Measurements from ENCODE around the gene CFDP1. TPM values are rescaled to one million over a fixed set of nuclear protein-coding genes. Genes with fewer than 3 reads are reported as not detected.
A peak's percentile ranks its signal among the peaks of the same experiment; 100 is the strongest.

Gene CFDP1
- total and polyA plus RNA-seq, 4 donors, result 55.4 to 164 (median 132) TPM

- peak within 1 kb of the TSS; percentile 97 for H3K27ac ChIP-seq (ENCODE audit: low read depth, low read length)
- under 1% methylated on average over 77 of the region's 84 CpGs for WGBS (ENCODE audit: insufficient coverage)
- no peaks in the 10 kb centered on the region for H3K27me3 ChIP-seq (ENCODE audit: control insufficient read depth, insufficient read depth, low read length)
- H3K36me3 ChIP-seq (ENCODE audit: control insufficient read depth, insufficient read depth, low read length), result peaks cover 36% of the 10 kb centered on the region
- peak in 5 of 6 donors; percentile 59 to 93 (median 78) for DNase-seq (ENCODE audit: low read depth in 4 of 6, low spot score in 6 of 6)
- H3K4me1 ChIP-seq (ENCODE audit: control insufficient read depth, insufficient read depth, low read length), result peaks cover 89% of the 10 kb centered on the region
- H3K9me3 ChIP-seq (ENCODE audit: control insufficient read depth, insufficient read depth, low read length), result no peaks in the 10 kb centered on the region
- H3K4me3 ChIP-seq (ENCODE audit: low read depth, low read length), result peak within 1 kb of the TSS; percentile 56
Observed at GRCh38 chr16:75251280-75252048, 181.8 kb downstream of the CFDP1 start, which contains the start of gene BCAR1. Gene BCAR1, minus strand, starts transcription at chr16:75251624. Its CDS starts 142 bp downstream, at chr16:75251482.

DNA sequence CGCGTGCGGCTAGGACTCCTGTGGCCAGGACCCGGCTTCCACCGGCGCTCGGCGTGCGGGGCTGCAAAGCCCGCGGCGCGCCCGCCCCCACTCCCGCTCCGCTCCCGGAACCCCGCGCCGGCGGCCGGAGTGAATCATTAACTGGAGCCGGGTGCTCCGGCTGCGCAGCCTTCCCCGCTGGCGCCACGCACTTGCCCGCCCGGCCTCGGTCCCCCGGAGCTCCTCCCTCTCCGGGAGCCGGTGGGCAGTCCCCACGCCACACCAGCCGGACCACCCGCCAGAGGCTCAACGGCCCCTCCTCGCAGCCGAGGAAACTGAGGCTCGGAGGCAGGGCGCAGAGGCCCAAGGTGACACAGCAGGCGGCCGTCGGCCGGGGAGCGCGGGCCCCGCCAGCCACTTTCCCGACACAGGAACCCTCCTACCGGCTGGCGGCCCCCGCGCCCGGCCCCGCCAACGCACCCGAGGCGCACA lies 182.5 kb downstream of the CFDP1 start:
- peak overlapping the region; percentile 97 for H3K27ac ChIP-seq (ENCODE audit: low read depth, low read length)
- under 1% methylated on average over 59 of the region's 59 CpGs for WGBS (ENCODE audit: insufficient coverage)
- H3K4me1 ChIP-seq (ENCODE audit: control insufficient read depth, insufficient read depth, low read length), result peaks cover 89% of the 10 kb centered on the region
- peak in 2 of 6 donors; percentile 34 to 51 for DNase-seq (ENCODE audit: low read depth in 4 of 6, low spot score in 6 of 6)
- H3K27me3 ChIP-seq (ENCODE audit: control insufficient read depth, insufficient read depth, low read length), result no peaks in the 10 kb centered on the region
- H3K36me3 ChIP-seq (ENCODE audit: control insufficient read depth, insufficient read depth, low read length), result peaks cover 33% of the 10 kb centered on the region
- peak overlapping the region; percentile 56 for H3K4me3 ChIP-seq (ENCODE audit: low read depth, low read length)
- no peaks in the 10 kb centered on the region for H3K9me3 ChIP-seq (ENCODE audit: control insufficient read depth, insufficient read depth, low read length)

GRCh38 chr16:75250089-75250808 lies 183.1 kb downstream of the CFDP1 start:
- no peaks in the 10 kb centered on the region for H3K9me3 ChIP-seq (ENCODE audit: control insufficient read depth, insufficient read depth, low read length)
- peak overlapping the region; percentile 97 for H3K27ac ChIP-seq (ENCODE audit: low read depth, low read length)
- H3K4me1 ChIP-seq (ENCODE audit: control insufficient read depth, insufficient read depth, low read length), result peaks cover 91% of the 10 kb centered on the region
- no peaks in the 10 kb centered on the region for H3K27me3 ChIP-seq (ENCODE audit: control insufficient read depth, insufficient read depth, low read length)
- no peak for DNase-seq (ENCODE audit: low read depth in 4 of 6, low spot score in 6 of 6)
- 10% methylated on average over 16 of the region's 29 CpGs for WGBS (ENCODE audit: insufficient coverage)
- peak overlapping the region; percentile 56 for H3K4me3 ChIP-seq (ENCODE audit: low read depth, low read length)
- peaks cover 35% of the 10 kb centered on the region for H3K36me3 ChIP-seq (ENCODE audit: control insufficient read depth, insufficient read depth, low read length)

GRCh38 chr16:75249441-75249840 lies 183.9 kb downstream of the CFDP1 start:
- H3K4me3 ChIP-seq (ENCODE audit: low read depth, low read length), result peak overlapping the region; percentile 56
- DNase-seq (ENCODE audit: low read depth in 4 of 6, low spot score in 6 of 6), result no peak
- H3K27me3 ChIP-seq (ENCODE audit: control insufficient read depth, insufficient read depth, low read length), result no peaks in the 10 kb centered on the region
- peaks cover 40% of the 10 kb centered on the region for H3K36me3 ChIP-seq (ENCODE audit: control insufficient read depth, insufficient read depth, low read length)
- H3K9me3 ChIP-seq (ENCODE audit: control insufficient read depth, insufficient read depth, low read length), result no peaks in the 10 kb centered on the region
- H3K27ac ChIP-seq (ENCODE audit: low read depth, low read length), result peak overlapping the region; percentile 97
- peaks cover 91% of the 10 kb centered on the region for H3K4me1 ChIP-seq (ENCODE audit: control insufficient read depth, insufficient read depth, low read length)
- 86% methylated on average over 3 of the region's 5 CpGs for WGBS (ENCODE audit: insufficient coverage)

- peak overlapping the region; percentile 97 for H3K27ac ChIP-seq (ENCODE audit: low read depth, low read length)
- peak overlapping the region; percentile 4 for H3K4me3 ChIP-seq (ENCODE audit: low read depth, low read length)
- no peak for DNase-seq (ENCODE audit: low read depth in 4 of 6, low spot score in 6 of 6)
- no peaks in the 10 kb centered on the region for H3K27me3 ChIP-seq (ENCODE audit: control insufficient read depth, insufficient read depth, low read length)
- WGBS (ENCODE audit: insufficient coverage), result 63% methylated on average over 16 of the region's 17 CpGs
- peaks cover 91% of the 10 kb centered on the region for H3K4me1 ChIP-seq (ENCODE audit: control insufficient read depth, insufficient read depth, low read length)
- H3K9me3 ChIP-seq (ENCODE audit: control insufficient read depth, insufficient read depth, low read length), result no peaks in the 10 kb centered on the region
- peaks cover 47% of the 10 kb centered on the region for H3K36me3 ChIP-seq (ENCODE audit: control insufficient read depth, insufficient read depth, low read length)
Observed at GRCh38 chr16:75248536-75249380, 184.5 kb downstream of the CFDP1 start.

DNA sequence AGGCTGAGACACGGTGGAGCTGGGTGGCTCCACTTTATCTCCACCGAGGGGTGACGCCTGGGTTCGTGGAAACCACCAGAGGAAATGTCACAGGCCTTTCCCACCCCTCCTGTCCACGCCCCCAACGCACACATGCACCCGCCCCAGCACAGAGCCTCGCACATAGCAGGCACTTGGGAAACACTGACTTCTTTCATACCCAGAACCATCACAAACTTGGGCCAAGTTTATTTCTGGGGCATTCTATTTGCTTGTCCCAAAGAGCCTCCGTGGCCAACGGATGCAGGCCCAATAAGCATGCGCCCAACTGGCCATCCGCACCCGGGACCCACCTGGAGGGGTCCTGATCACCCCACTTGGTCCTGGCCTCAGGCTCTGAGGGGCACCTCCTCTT lies 185.2 kb downstream of the CFDP1 start:
- no peaks in the 10 kb centered on the region for H3K27me3 ChIP-seq (ENCODE audit: control insufficient read depth, insufficient read depth, low read length)
- WGBS (ENCODE audit: insufficient coverage), result 75% methylated on average over 13 of the region's 13 CpGs
- H3K36me3 ChIP-seq (ENCODE audit: control insufficient read depth, insufficient read depth, low read length), result peaks cover 49% of the 10 kb centered on the region
- no peak overlapping the region for H3K4me3 ChIP-seq (ENCODE audit: low read depth, low read length)
- no peak for DNase-seq (ENCODE audit: low read depth in 4 of 6, low spot score in 6 of 6)
- H3K27ac ChIP-seq (ENCODE audit: low read depth, low read length), result peak overlapping the region; percentile 97
- no peaks in the 10 kb centered on the region for H3K9me3 ChIP-seq (ENCODE audit: control insufficient read depth, insufficient read depth, low read length)
- H3K4me1 ChIP-seq (ENCODE audit: control insufficient read depth, insufficient read depth, low read length), result peaks cover 89% of the 10 kb centered on the region

GRCh38 chr16:75247249-75247648 lies 186.1 kb downstream of the CFDP1 start:
- peaks cover 52% of the 10 kb centered on the region for H3K36me3 ChIP-seq (ENCODE audit: control insufficient read depth, insufficient read depth, low read length)
- no peaks in the 10 kb centered on the region for H3K9me3 ChIP-seq (ENCODE audit: control insufficient read depth, insufficient read depth, low read length)
- peak overlapping the region; percentile 97 for H3K27ac ChIP-seq (ENCODE audit: low read depth, low read length)
- peak overlapping the region; percentile 26 for H3K4me3 ChIP-seq (ENCODE audit: low read depth, low read length)
- peaks cover 86% of the 10 kb centered on the region for H3K4me1 ChIP-seq (ENCODE audit: control insufficient read depth, insufficient read depth, low read length)
- DNase-seq (ENCODE audit: low read depth in 4 of 6, low spot score in 6 of 6), result peak in 1 of 6 donors; percentile 63
- no peaks in the 10 kb centered on the region for H3K27me3 ChIP-seq (ENCODE audit: control insufficient read depth, insufficient read depth, low read length)
- WGBS (ENCODE audit: insufficient coverage), result 66% methylated on average over 13 of the region's 13 CpGs

- no peak for DNase-seq (ENCODE audit: low read depth in 4 of 6, low spot score in 6 of 6)
- Histone ChIP-seq H3K27ac (ENCODE audit: low read depth, low read length) (peak overlapping the region; percentile 97), H3K27me3 (ENCODE audit: control insufficient read depth, insufficient read depth, low read length) (no peaks in the 10 kb centered on the region), H3K9me3 (ENCODE audit: control insufficient read depth, insufficient read depth, low read length) (no peaks in the 10 kb centered on the region), H3K36me3 (ENCODE audit: control insufficient read depth, insufficient read depth, low read length) (peaks cover 58% of the 10 kb centered on the region), H3K4me1 (ENCODE audit: control insufficient read depth, insufficient read depth, low read length) (peaks cover 86% of the 10 kb centered on the region), H3K4me3 (ENCODE audit: low read depth, low read length) (no peak overlapping the region)
- WGBS (ENCODE audit: insufficient coverage), result 83% methylated on average over 12 of the region's 12 CpGs
Observed at GRCh38 chr16:75246504-75247205, 186.6 kb downstream of the CFDP1 start.
